GM23248 (cell line): ENCODE results near the gene UBL5. TPM values are rescaled to one million over a fixed set of nuclear protein-coding genes. Genes with fewer than 3 reads are reported as not detected.

Experiments used
- DNase-seq: peaks from one replicate; pipeline ENCODE4 v3.0.0-alpha.2; 2015
- H2AFZ ChIP-seq: fragments of 200-600 bp; sonication (generic); 2 replicates; pipeline ENCODE4 v1.6.1; 2016; ENCODE audit warnings: antibody characterized with exemption
- H3F3A ChIP-seq: fragments of 200-600 bp; sonication (generic); 2 replicates; pipeline ENCODE4 v1.6.1; 2016; ENCODE audit warnings: mild to moderate bottlenecking, antibody characterized with exemption, mixed run types; ENCODE audit not compliant: insufficient read depth
- H3K27ac ChIP-seq: fragments of 200-600 bp; sonication (generic); 2 replicates; pipeline ENCODE4 v1.5.1; 2016; ENCODE audit warnings: mild to moderate bottlenecking
- H3K27me3 ChIP-seq: fragments of 200-600 bp; sonication (generic); replicated peaks from 2 replicates; pipeline ENCODE4 v1.6.1; 2016; ENCODE audit warnings: mild to moderate bottlenecking; ENCODE audit not compliant: insufficient read depth
- H3K36me3 ChIP-seq: fragments of 200-600 bp; sonication (generic); 2 replicates; pipeline ENCODE4 v1.6.1; 2016; ENCODE audit warnings: low read depth, mild to moderate bottlenecking
- H3K4me1 ChIP-seq: fragments of 200-600 bp; sonication (generic); 2 replicates; pipeline ENCODE4 v1.6.1; 2016; ENCODE audit warnings: mild to moderate bottlenecking; ENCODE audit not compliant: insufficient read depth
- H3K4me2 ChIP-seq: fragments of 200-600 bp; sonication (generic); one replicate; pipeline ENCODE4 v1.6.1; 2016; ENCODE audit warnings: mild to moderate bottlenecking; ENCODE audit not compliant: unreplicated experiment
- H3K4me3 ChIP-seq: fragments of 200-600 bp; sonication (generic); 2 replicates; pipeline ENCODE4 v1.5.1; 2016; ENCODE audit warnings: mild to moderate bottlenecking
- H3K79me2 ChIP-seq: fragments of 200-600 bp; sonication (generic); 2 replicates; pipeline ENCODE4 v1.6.1; 2016; ENCODE audit warnings: mild to moderate bottlenecking; ENCODE audit not compliant: insufficient read depth
- H3K9ac ChIP-seq: fragments of 200-600 bp; sonication (generic); 2 replicates; pipeline ENCODE4 v1.6.1; 2016; ENCODE audit warnings: mild to moderate bottlenecking
- H3K9me2 ChIP-seq: fragments of 200-600 bp; sonication (generic); 2 replicates; pipeline ENCODE4 v1.6.1; 2016; ENCODE audit warnings: mixed run types, mild to moderate bottlenecking, moderate library complexity; ENCODE audit not compliant: insufficient read depth
- H3K9me3 ChIP-seq: fragments of 200-600 bp; sonication (generic); one replicate; pipeline ENCODE4 v1.6.1; 2017; ENCODE audit warnings: low read depth
- H4K20me1 ChIP-seq: fragments of 200-600 bp; sonication (generic); 2 replicates; pipeline ENCODE4 v1.6.0; 2016; ENCODE audit not compliant: insufficient read depth
- EZH2 ChIP-seq: fragments of 200-600 bp; sonication (generic); IDR thresholded peaks from 2 replicates; pipeline ENCODE4 v1.6.1; 2018; ENCODE audit warnings: antibody characterized with exemption, mild to moderate bottlenecking; ENCODE audit not compliant: insufficient read depth, poor library complexity, severe bottlenecking
- EZH2phosphoT487 ChIP-seq: fragments of 200-600 bp; sonication (generic); IDR thresholded peaks from 2 replicates; pipeline ENCODE4 v1.6.1; 2018; ENCODE audit warnings: antibody characterized with exemption, moderate library complexity, mild to moderate bottlenecking, low read depth; ENCODE audit not compliant: insufficient read depth
- WGBS, 2 experiments: methylation state at CpG; one replicate each; pipeline ENCODE4 v1.1.6; 2015 to 2017; ENCODE audit warnings: low lambda C conversion rate in 2 of 2, low coverage in 1 of 2; ENCODE audit errors: missing lambda C conversion rate in 2 of 2; 5-methylcytosine and 5-hydroxymethylcytosine counted together
- in situ Hi-C: fragments of 300-500 bp; cut with MboI; formaldehyde crosslinking; loops from 2 replicates; pipeline ENCODE4 v1.15.0; 2020
- polyA plus RNA-seq: library from polyadenylated mRNA; unstranded; fragments of >200 nt; fragmentation: Nextera tagmentation; extraction: Ambion mirVana; gene quantifications from 2 replicates; pipeline ENCODE4 v1.2.1, GENCODE V29; 2016
- total RNA-seq: library from RNA; depleted of rRNA; stranded (reverse); fragments of >200 nt; shearing (Covaris generic); gene quantifications from 2 replicates; pipeline ENCODE4 v1.2.3, GENCODE V29; 2014

The UBL5 gene
- total and polyA plus RNA-seq, 2 experiments from 2014 or later: 392 to 605 TPM

GRCh38 chr19:9858766-9859165, 31.0 kb downstream of the UBL5 start:
- H3K27me3 ChIP-seq: no peaks in the 10 kb centered on the region
- no peak overlapping the region for H2AFZ ChIP-seq
- no peak overlapping the region for H3K4me3 ChIP-seq
- no peak for TF ChIP-seq EZH2
- TF ChIP-seq EZH2phosphoT487: no peak
- H3K36me3 ChIP-seq: no peaks in the 10 kb centered on the region
- no peaks in the 10 kb centered on the region for H3K79me2 ChIP-seq
- no peak overlapping the region for H3K27ac ChIP-seq
- in situ Hi-C loops: no loop called here
- no peak overlapping the region for H3K9ac ChIP-seq
- no peak for DNase-seq
- H3K4me2 ChIP-seq: no peak overlapping the region
- H3K4me1 ChIP-seq: no peaks in the 10 kb centered on the region
- H3K9me3 ChIP-seq: no peaks in the 10 kb centered on the region
- no peaks in the 10 kb centered on the region for H3K9me2 ChIP-seq
- H3F3A ChIP-seq: no peaks in the 10 kb centered on the region
- no peaks in the 10 kb centered on the region for H4K20me1 ChIP-seq

- Histone ChIP-seq H3K9me2 (no peaks in the 10 kb centered on the region), H3K36me3 (no peaks in the 10 kb centered on the region), H3F3A (no peaks in the 10 kb centered on the region), H3K27me3 (no peaks in the 10 kb centered on the region), H2AFZ (no peak overlapping the region), H3K27ac (no peak overlapping the region), H3K9me3 (no peaks in the 10 kb centered on the region), H3K4me1 (no peaks in the 10 kb centered on the region), H3K79me2 (no peaks in the 10 kb centered on the region), H4K20me1 (no peaks in the 10 kb centered on the region), H3K4me3 (no peak overlapping the region), H3K9ac (no peak overlapping the region), H3K4me2 (no peak overlapping the region)
- TF ChIP-seq EZH2phosphoT487 (no peak), EZH2 (no peak)
- no peak for DNase-seq
- WGBS, 2 experiments: 85% methylated on average over 8 of the region's 8 CpGs
- in situ Hi-C loops: no loop called here
Observed at GRCh38 chr19:9860407-9860806, 32.7 kb downstream of the UBL5 start.

GRCh38 chr19:9861503-9861902, 33.8 kb downstream of the UBL5 start:
- in situ Hi-C loops: no loop called here
- Histone ChIP-seq H3K4me1 (no peaks in the 10 kb centered on the region), H3K9me3 (no peaks in the 10 kb centered on the region), H3K27me3 (no peaks in the 10 kb centered on the region), H3K9me2 (no peaks in the 10 kb centered on the region), H3K36me3 (no peaks in the 10 kb centered on the region), H3K4me3 (no peak overlapping the region), H3F3A (no peaks in the 10 kb centered on the region), H3K9ac (no peak overlapping the region), H3K27ac (no peak overlapping the region), H3K4me2 (no peak overlapping the region), H2AFZ (no peak overlapping the region), H3K79me2 (no peaks in the 10 kb centered on the region), H4K20me1 (no peaks in the 10 kb centered on the region)
- DNase-seq: no peak
- no peak for TF ChIP-seq EZH2
- no peak for TF ChIP-seq EZH2phosphoT487
- WGBS, 2 experiments: 92 to 100% methylated on average over 1 of the region's 1 CpG

DNA sequence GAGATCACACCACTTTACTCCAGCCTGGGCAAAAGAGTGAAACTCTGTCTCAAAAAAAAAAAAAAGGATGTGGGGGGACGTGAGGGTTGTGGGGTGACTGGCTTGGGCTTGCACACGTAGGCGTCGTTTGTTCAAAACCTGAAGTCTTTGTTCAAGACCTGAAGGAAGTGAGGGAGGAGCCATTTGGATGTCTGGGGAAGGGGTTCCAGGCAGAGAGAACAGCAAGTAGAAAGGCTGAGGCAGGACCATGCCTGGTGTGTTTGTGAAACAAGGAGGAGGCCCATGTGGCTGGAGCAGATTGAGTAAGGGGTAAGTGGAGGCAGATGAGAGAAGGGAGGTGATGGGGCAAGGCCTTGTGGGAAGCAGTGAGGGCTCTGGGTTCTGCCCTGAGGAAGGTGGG, 35.2 kb downstream of the UBL5 start:
- Histone ChIP-seq H3K4me1 (no peaks in the 10 kb centered on the region), H3F3A (no peaks in the 10 kb centered on the region), H4K20me1 (no peaks in the 10 kb centered on the region), H3K4me2 (no peak overlapping the region), H2AFZ (no peak overlapping the region), H3K9me2 (no peaks in the 10 kb centered on the region), H3K79me2 (no peaks in the 10 kb centered on the region), H3K27me3 (no peaks in the 10 kb centered on the region), H3K27ac (no peak overlapping the region), H3K9ac (no peak overlapping the region), H3K36me3 (no peaks in the 10 kb centered on the region), H3K4me3 (no peak overlapping the region), H3K9me3 (no peaks in the 10 kb centered on the region)
- in situ Hi-C loops: no loop called here
- TF ChIP-seq EZH2: no peak
- no peak for TF ChIP-seq EZH2phosphoT487
- no peak for DNase-seq
- 67 to 73% methylated on average over 4 of the region's 4 CpGs for WGBS, 2 experiments

DNA sequence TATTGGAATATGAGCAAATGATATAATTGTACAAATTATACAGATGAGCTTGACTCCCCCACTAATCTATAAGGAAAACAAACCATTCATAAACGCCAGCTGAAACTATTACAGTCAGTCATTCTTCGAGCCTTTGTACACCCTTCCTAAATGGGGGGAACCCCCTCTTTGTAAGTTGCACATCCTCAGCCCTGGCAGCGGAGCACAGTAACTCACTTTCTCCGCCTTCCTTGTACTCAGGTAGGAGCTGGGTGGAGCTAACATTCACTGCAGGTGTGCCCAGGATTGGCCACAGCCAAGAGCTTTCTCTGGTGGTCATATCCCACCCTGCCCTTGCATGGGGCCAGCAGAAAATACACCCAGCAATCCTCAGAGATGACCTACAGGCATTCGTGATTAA, 36.0 kb downstream of the UBL5 start:
- Histone ChIP-seq H3K27me3 (no peaks in the 10 kb centered on the region), H3K4me1 (no peaks in the 10 kb centered on the region), H3F3A (no peaks in the 10 kb centered on the region), H3K4me3 (no peak overlapping the region), H3K9me2 (no peaks in the 10 kb centered on the region), H3K79me2 (no peaks in the 10 kb centered on the region), H4K20me1 (no peaks in the 10 kb centered on the region), H3K9ac (no peak overlapping the region), H3K9me3 (no peaks in the 10 kb centered on the region), H2AFZ (no peak overlapping the region), H3K36me3 (no peaks in the 10 kb centered on the region), H3K4me2 (no peak overlapping the region), H3K27ac (no peak overlapping the region)
- no peak for DNase-seq
- WGBS, 2 experiments: 58 to 70% methylated on average over 5 of the region's 5 CpGs
- in situ Hi-C loops: no loop called here
- no peak for TF ChIP-seq EZH2
- TF ChIP-seq EZH2phosphoT487: no peak
